Kidney epithelial cell (primary cell): ENCODE measurements around the gene PDE6A. TPM values are rescaled to one million over a fixed set of nuclear protein-coding genes. Genes with fewer than 3 reads are reported as not detected.
A peak's percentile ranks its signal among the peaks of the same experiment; 100 is the strongest.

ENCODE experiments used
- DNase-seq: peaks from one replicate; pipeline ENCODE4 v3.0.0-alpha.2; 2010; ENCODE audit warnings: low read depth
- H3K27me3 ChIP-seq: 2 replicates; pipeline ENCODE4 v1.6.0; 2011; ENCODE audit warnings: low read length; ENCODE audit not compliant: control insufficient read depth, insufficient read depth
- H3K36me3 ChIP-seq: 2 replicates; pipeline ENCODE4 v1.5.1; 2011; ENCODE audit warnings: low read length; ENCODE audit not compliant: control insufficient read depth, insufficient read depth
- H3K4me3 ChIP-seq: 2 replicates; pipeline ENCODE4 v1.5.1; 2011; ENCODE audit warnings: low read depth, mild to moderate bottlenecking, control low read depth, low read length
- total RNA-seq: library from RNA; depleted of rRNA; stranded (reverse); fragments of >200 nt; gene quantifications from 2 replicates; pipeline ENCODE4 v1.2.3, GENCODE V29; 2015
- TF ChIP-seq, protein P1 (sequence below): IDR thresholded peaks from 2 replicates; pipeline ENCODE4 v1.5.1; 2011; ENCODE audit warnings: mild to moderate bottlenecking, moderate library complexity, low read length, control low read depth, inconsistent platforms; ENCODE audit not compliant: insufficient read depth, poor library complexity, severe bottlenecking

PDE6A gene
- total RNA-seq, 1 donor from 2014 or later = not detected

DNA sequence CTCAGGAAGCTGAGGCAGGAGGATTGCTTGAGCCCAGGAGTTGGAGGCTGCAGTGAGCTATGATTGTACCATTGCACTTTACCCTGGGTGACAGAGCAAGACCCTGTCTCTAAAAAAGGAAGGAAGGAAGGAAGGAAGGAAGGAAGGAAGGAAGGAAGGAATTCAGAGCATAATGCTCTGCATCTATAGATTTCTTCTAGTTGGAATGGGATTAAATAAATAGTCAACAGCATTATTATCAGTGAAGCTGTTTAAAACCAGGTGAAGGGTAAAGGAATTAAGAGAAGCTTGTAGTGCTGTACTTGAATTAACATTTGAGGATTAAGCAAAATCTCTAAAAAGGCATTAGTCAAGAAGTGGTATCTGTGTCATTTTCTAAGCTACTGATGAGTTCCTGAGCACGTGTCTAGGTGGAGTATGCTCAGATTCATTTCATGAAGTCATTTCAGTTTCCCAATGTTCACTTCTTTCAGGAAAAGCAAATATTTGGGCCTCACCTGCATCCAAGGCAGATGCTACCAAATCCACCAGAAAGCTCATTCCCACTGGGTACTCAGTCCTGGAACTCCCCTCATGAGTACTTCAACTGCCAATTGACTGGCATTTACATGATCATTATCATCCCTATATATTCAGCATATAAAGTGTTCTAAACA is 8.4 kb downstream of the PDE6A start:
- DNase-seq = no peak
- Histone ChIP-seq H3K27me3 (no peaks in the 10 kb centered on the region), H3K4me3 (no peak overlapping the region), H3K36me3 (no peaks in the 10 kb centered on the region)
- TF ChIP-seq, protein P1, sequence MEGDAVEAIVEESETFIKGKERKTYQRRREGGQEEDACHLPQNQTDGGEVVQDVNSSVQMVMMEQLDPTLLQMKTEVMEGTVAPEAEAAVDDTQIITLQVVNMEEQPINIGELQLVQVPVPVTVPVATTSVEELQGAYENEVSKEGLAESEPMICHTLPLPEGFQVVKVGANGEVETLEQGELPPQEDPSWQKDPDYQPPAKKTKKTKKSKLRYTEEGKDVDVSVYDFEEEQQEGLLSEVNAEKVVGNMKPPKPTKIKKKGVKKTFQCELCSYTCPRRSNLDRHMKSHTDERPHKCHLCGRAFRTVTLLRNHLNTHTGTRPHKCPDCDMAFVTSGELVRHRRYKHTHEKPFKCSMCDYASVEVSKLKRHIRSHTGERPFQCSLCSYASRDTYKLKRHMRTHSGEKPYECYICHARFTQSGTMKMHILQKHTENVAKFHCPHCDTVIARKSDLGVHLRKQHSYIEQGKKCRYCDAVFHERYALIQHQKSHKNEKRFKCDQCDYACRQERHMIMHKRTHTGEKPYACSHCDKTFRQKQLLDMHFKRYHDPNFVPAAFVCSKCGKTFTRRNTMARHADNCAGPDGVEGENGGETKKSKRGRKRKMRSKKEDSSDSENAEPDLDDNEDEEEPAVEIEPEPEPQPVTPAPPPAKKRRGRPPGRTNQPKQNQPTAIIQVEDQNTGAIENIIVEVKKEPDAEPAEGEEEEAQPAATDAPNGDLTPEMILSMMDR = no peak

DNA sequence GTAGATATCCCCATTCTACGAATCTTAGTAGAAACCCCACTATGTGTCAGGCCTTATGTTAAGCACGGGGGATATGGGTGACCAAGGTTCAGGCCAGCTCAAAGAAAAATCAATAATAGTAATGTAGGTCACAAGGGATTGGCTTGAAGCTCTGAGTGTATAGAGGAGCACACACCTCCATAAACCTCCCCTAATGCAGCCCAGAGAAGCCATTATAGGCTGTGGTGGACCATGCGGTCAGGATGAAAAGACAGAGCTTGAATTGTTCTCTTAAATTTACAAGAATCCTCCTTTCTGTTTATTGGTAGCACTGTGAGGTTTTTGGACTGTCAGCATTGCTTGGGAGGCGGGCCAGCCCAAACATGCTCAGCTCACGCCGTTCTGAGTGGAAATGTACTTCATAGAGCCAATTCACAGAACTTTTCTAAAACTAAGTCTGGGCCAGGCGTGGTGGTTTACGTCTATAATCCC is 9.1 kb downstream of the PDE6A start:
- TF ChIP-seq, protein P1 = no peak
- H3K36me3 ChIP-seq = no peaks in the 10 kb centered on the region
- no peak overlapping the region for H3K4me3 ChIP-seq
- no peak for DNase-seq
- no peaks in the 10 kb centered on the region for H3K27me3 ChIP-seq

DNA sequence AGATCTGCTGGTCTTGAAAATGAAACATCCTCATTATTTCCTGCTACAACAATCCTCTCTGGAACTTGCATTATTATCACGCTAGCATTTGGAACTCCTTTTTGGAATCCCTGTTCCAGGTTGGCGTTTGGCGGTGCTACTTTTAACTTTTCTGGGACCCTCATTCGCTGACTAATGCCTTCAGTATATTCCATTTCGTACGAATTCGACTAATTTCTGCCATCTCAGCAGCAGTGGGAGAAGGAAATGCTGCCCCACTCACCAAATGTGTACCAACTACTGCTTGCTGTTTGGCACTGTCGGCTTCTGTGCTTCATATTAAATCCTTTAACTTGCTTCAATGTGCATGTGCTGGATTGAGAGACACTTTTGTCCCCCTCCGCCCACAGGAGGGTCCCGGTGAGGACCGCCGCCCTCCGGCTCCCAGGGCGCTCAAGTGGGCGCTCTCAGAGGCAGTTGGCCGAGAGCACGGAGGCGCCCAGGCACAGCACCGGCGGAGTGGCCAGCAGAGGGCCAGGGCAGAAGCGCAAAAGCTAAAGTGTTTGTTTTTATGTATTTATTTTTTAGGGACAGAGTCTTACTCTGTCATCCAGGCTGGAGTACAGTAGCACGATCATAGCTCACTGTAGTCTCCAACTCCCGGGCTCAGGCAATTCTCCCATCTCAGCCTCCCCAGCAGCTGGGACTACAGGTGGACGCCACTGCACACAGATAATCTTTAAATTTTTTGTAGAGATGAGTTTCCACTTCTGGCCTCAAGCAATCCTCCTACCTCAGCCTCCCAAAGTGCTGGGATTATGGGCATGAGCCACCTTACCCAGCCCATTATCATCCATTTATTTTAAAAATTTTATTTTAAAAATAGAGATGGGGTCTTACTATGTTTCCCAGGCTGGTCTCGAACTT is 11.9 kb downstream of the PDE6A start:
- Histone ChIP-seq H3K36me3 (no peaks in the 10 kb centered on the region), H3K27me3 (no peaks in the 10 kb centered on the region), H3K4me3 (no peak overlapping the region)
- TF ChIP-seq, protein P1 = peak; percentile 48
- no peak for DNase-seq

DNA sequence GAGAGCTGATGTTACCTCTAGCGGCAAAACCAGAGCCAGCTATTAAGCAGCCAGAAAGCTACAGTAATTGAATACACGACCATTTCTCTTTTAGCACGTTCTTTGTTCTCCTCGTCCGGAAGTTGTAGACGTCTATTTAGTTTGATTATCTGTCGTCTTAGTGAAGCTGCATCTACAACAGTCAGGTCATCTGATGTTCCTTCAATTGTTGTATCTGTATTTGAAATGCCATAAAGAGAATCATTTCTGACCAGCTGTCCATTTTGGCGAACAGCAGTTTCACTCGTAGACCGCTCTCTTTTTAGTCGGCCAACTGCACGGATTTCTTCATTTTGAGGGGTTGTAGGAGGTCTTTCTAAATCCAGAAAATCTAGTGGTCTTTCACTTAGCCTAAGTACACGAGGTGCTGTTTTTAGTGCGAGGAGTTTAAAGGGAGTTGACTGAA is 12.6 kb downstream of the PDE6A start:
- DNase-seq = no peak
- Histone ChIP-seq H3K36me3 (no peaks in the 10 kb centered on the region), H3K27me3 (no peaks in the 10 kb centered on the region), H3K4me3 (no peak overlapping the region)
- TF ChIP-seq, protein P1 = no peak

DNA sequence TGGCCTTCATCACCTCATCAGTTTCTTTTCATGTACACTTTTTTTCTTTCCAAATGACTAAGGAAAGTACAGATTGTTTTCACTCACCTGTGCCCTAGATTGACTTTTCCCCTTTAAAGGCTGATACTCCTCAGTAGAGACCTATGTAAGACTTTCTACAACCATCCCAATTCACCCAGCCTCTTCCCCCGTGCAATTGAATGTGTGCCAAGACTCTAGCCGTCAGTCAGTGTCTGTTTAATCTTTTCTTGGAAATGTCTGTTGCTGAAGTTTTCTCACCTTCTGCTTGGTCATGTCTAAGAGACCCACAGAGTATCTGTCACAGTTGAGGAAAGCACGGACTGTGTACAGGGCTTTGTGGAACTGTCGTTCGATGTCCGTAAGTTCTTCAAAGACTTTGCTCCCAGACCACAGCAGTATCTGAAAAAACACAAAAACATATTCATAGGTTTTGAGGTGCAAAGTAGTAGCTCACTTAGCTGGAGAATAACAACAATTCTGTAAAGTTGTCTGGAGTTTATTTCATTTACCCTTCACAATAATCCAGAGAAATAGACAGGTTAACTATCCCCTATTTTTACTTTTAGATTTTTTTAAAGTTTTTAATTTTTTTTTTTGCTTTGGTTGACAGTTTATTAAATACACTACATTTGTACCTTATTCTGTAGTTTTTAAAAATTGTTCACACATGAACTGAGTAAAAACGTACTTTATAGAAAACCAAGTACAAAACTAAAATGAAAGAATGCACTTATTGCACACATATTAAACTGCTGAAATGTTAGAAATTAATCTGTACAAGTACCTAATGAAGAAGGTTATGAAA is 13.6 kb downstream of the PDE6A start:
- Histone ChIP-seq H3K4me3 (no peak overlapping the region), H3K27me3 (no peaks in the 10 kb centered on the region), H3K36me3 (no peaks in the 10 kb centered on the region)
- TF ChIP-seq, protein P1 = no peak
- no peak for DNase-seq
